ENCODE results near the gene PGLYRP2.

The PGLYRP2 gene

GRCh38 chr19:15449620-15450527 lies 29.4 kb downstream of the PGLYRP2 start, which contains the start of gene WIZ:
Gene WIZ (minus strand): TSS chr19:15449956. CDS start chr19:15448307, 1,649 bp downstream.
- H3K36me3 ChIP-seq (ENCODE audit: control insufficient read depth, insufficient read depth, low read length), result no peaks in the 10 kb centered on the region
- peak within 1 kb of the TSS; percentile 55 for H3K9ac ChIP-seq (ENCODE audit: low read length)
- peaks cover 31% of the 10 kb centered on the region for H3K4me1 ChIP-seq (ENCODE audit: control insufficient read depth, insufficient read depth, low read length)
- peaks cover 16% of the 10 kb centered on the region for H3K27me3 ChIP-seq (ENCODE audit: control insufficient read depth, insufficient read depth, low read length)
- no peaks in the 10 kb centered on the region for H3K9me3 ChIP-seq (ENCODE audit: control insufficient read depth, low read length)
- no peak within 1 kb of the TSS for H3K4me3 ChIP-seq (ENCODE audit: low read length)

- H3K4me3 ChIP-seq (ENCODE audit: low read length), result no peak overlapping the region
- H3K9ac ChIP-seq (ENCODE audit: low read length), result peak overlapping the region; percentile 55
- H3K27me3 ChIP-seq (ENCODE audit: control insufficient read depth, insufficient read depth, low read length), result peaks cover 8% of the 10 kb centered on the region
- no peaks in the 10 kb centered on the region for H3K9me3 ChIP-seq (ENCODE audit: control insufficient read depth, low read length)
- no peaks in the 10 kb centered on the region for H3K36me3 ChIP-seq (ENCODE audit: control insufficient read depth, insufficient read depth, low read length)
- peaks cover 29% of the 10 kb centered on the region for H3K4me1 ChIP-seq (ENCODE audit: control insufficient read depth, insufficient read depth, low read length)
These were observed 30.3 kb downstream of the PGLYRP2 start for GRCh38 chr19:15448778-15449619.

- H3K9ac ChIP-seq (ENCODE audit: low read length), result no peak overlapping the region
- H3K4me3 ChIP-seq (ENCODE audit: low read length), result no peak overlapping the region
- H3K36me3 ChIP-seq (ENCODE audit: control insufficient read depth, insufficient read depth, low read length), result no peaks in the 10 kb centered on the region
- peaks cover under 1% of the 10 kb centered on the region for H3K27me3 ChIP-seq (ENCODE audit: control insufficient read depth, insufficient read depth, low read length)
- H3K9me3 ChIP-seq (ENCODE audit: control insufficient read depth, low read length), result no peaks in the 10 kb centered on the region
- H3K4me1 ChIP-seq (ENCODE audit: control insufficient read depth, insufficient read depth, low read length), result peaks cover 23% of the 10 kb centered on the region
These were observed 31.1 kb downstream of the PGLYRP2 start for GRCh38 chr19:15448044-15448777.

GRCh38 chr19:15447057-15447456 lies 32.2 kb downstream of the PGLYRP2 start:
- Histone ChIP-seq H3K4me3 (ENCODE audit: low read length) (no peak overlapping the region), H3K27me3 (ENCODE audit: control insufficient read depth, insufficient read depth, low read length) (no peaks in the 10 kb centered on the region), H3K9ac (ENCODE audit: low read length) (no peak overlapping the region), H3K9me3 (ENCODE audit: control insufficient read depth, low read length) (no peaks in the 10 kb centered on the region), H3K4me1 (ENCODE audit: control insufficient read depth, insufficient read depth, low read length) (peaks cover 14% of the 10 kb centered on the region), H3K36me3 (ENCODE audit: control insufficient read depth, insufficient read depth, low read length) (no peaks in the 10 kb centered on the region)

- Histone ChIP-seq H3K36me3 (ENCODE audit: control insufficient read depth, insufficient read depth, low read length) (no peaks in the 10 kb centered on the region), H3K9me3 (ENCODE audit: control insufficient read depth, low read length) (no peaks in the 10 kb centered on the region), H3K27me3 (ENCODE audit: control insufficient read depth, insufficient read depth, low read length) (no peaks in the 10 kb centered on the region), H3K4me3 (ENCODE audit: low read length) (no peak overlapping the region), H3K9ac (ENCODE audit: low read length) (no peak overlapping the region), H3K4me1 (ENCODE audit: control insufficient read depth, insufficient read depth, low read length) (peaks cover 9% of the 10 kb centered on the region)
These were observed 33.4 kb downstream of the PGLYRP2 start for GRCh38 chr19:15445807-15446376.

GRCh38 chr19:15445227-15445605 lies 34.1 kb downstream of the PGLYRP2 start:
- H3K9me3 ChIP-seq (ENCODE audit: control insufficient read depth, low read length), result no peaks in the 10 kb centered on the region
- peaks cover 9% of the 10 kb centered on the region for H3K4me1 ChIP-seq (ENCODE audit: control insufficient read depth, insufficient read depth, low read length)

GRCh38 chr19:15444505-15445226 lies 34.6 kb downstream of the PGLYRP2 start:
- H3K27me3 ChIP-seq (ENCODE audit: control insufficient read depth, insufficient read depth, low read length), result no peaks in the 10 kb centered on the region
- no peaks in the 10 kb centered on the region for H3K36me3 ChIP-seq (ENCODE audit: control insufficient read depth, insufficient read depth, low read length)
- peaks cover 9% of the 10 kb centered on the region for H3K4me1 ChIP-seq (ENCODE audit: control insufficient read depth, insufficient read depth, low read length)
- H3K9ac ChIP-seq (ENCODE audit: low read length), result no peak overlapping the region
- no peaks in the 10 kb centered on the region for H3K9me3 ChIP-seq (ENCODE audit: control insufficient read depth, low read length)
- H3K4me3 ChIP-seq (ENCODE audit: low read length), result no peak overlapping the region

More at GRCh38 chr19:15445227-15445605, 34.1 kb downstream of the PGLYRP2 start:
- Histone ChIP-seq H3K36me3 (ENCODE audit: control insufficient read depth, insufficient read depth, low read length) (no peaks in the 10 kb centered on the region), H3K4me3 (ENCODE audit: low read length) (no peak overlapping the region), H3K9ac (ENCODE audit: low read length) (no peak overlapping the region), H3K27me3 (ENCODE audit: control insufficient read depth, insufficient read depth, low read length) (no peaks in the 10 kb centered on the region)

- Histone ChIP-seq H3K36me3 (ENCODE audit: control insufficient read depth, insufficient read depth, low read length) (no peaks in the 10 kb centered on the region), H3K4me1 (ENCODE audit: control insufficient read depth, insufficient read depth, low read length) (peaks cover 5% of the 10 kb centered on the region), H3K9ac (ENCODE audit: low read length) (no peak overlapping the region), H3K27me3 (ENCODE audit: control insufficient read depth, insufficient read depth, low read length) (no peaks in the 10 kb centered on the region), H3K9me3 (ENCODE audit: control insufficient read depth, low read length) (no peaks in the 10 kb centered on the region), H3K4me3 (ENCODE audit: low read length) (no peak overlapping the region)
These were observed 35.5 kb downstream of the PGLYRP2 start for GRCh38 chr19:15443838-15444237.

- Histone ChIP-seq H3K4me1 (ENCODE audit: control insufficient read depth, insufficient read depth, low read length) (no peaks in the 10 kb centered on the region), H3K9me3 (ENCODE audit: control insufficient read depth, low read length) (no peaks in the 10 kb centered on the region), H3K9ac (ENCODE audit: low read length) (no peak overlapping the region), H3K4me3 (ENCODE audit: low read length) (no peak overlapping the region), H3K27me3 (ENCODE audit: control insufficient read depth, insufficient read depth, low read length) (no peaks in the 10 kb centered on the region), H3K36me3 (ENCODE audit: control insufficient read depth, insufficient read depth, low read length) (no peaks in the 10 kb centered on the region)
These were observed 36.0 kb downstream of the PGLYRP2 start for GRCh38 chr19:15443325-15443724.

GRCh38 chr19:15442142-15442920 lies 37.0 kb downstream of the PGLYRP2 start:
- Histone ChIP-seq H3K9me3 (ENCODE audit: control insufficient read depth, low read length) (no peaks in the 10 kb centered on the region), H3K27me3 (ENCODE audit: control insufficient read depth, insufficient read depth, low read length) (no peaks in the 10 kb centered on the region), H3K36me3 (ENCODE audit: control insufficient read depth, insufficient read depth, low read length) (no peaks in the 10 kb centered on the region), H3K4me3 (ENCODE audit: low read length) (no peak overlapping the region), H3K9ac (ENCODE audit: low read length) (no peak overlapping the region), H3K4me1 (ENCODE audit: control insufficient read depth, insufficient read depth, low read length) (no peaks in the 10 kb centered on the region)

Measured in mucosa of stomach (tissue), 1 donor.